A673 (cell line): ENCODE data around the gene ARHGAP12. TPM values are rescaled to one million over a fixed set of nuclear protein-coding genes. Genes with fewer than 3 reads are reported as not detected.

ENCODE experiments used
- BruUV-seq: library from RNA; stranded (reverse); fragments of 400-500 nt; replicated peaks from 2 replicates; lab custom pipeline; 2021; lab: Mats Ljungman, UMichigan
- CTCF ChIA-PET: fragments of 300-600 bp; sonication (Branson Sonifier 250); formaldehyde crosslinking; loops from one replicate; lab custom pipeline; 2022; ENCODE audit warnings: antibody characterized with exemption; lab: Charles Lee
- POLR2A ChIA-PET: fragments of 300-600 bp; sonication (Branson Sonifier 250); formaldehyde crosslinking; loops from one replicate; lab custom pipeline; 2022; ENCODE audit warnings: antibody characterized with exemption; ENCODE audit not compliant: low non-redundant PET; lab: Charles Lee
- DNase-seq: peaks from one replicate; pipeline ENCODE4 v3.0.0-alpha.2; 2015; ENCODE audit warnings: low spot score
- H3K27ac ChIP-seq: fragments of 200-600 bp; sonication (generic); 2 replicates; pipeline ENCODE4 v1.5.1; 2016; ENCODE audit warnings: mixed run types, low read depth, mild to moderate bottlenecking, mixed read lengths, antibody characterized with exemption, low read length; ENCODE audit not compliant: poor library complexity, severe bottlenecking
- H3K27me3 ChIP-seq: fragments of 200-600 bp; sonication (generic); replicated peaks from 2 replicates; pipeline ENCODE4 v1.6.1; 2017; ENCODE audit warnings: mixed run types, low read depth, mild to moderate bottlenecking, mixed read lengths, antibody characterized with exemption, low read length; ENCODE audit not compliant: insufficient read depth, poor library complexity
- H3K36me3 ChIP-seq: fragments of 200-600 bp; sonication (generic); 2 replicates; pipeline ENCODE4 v1.6.1; 2016; ENCODE audit warnings: mixed run types, mild to moderate bottlenecking, mixed read lengths, antibody characterized with exemption, low read length; ENCODE audit not compliant: insufficient read depth, poor library complexity, severe bottlenecking
- H3K4me1 ChIP-seq: fragments of 200-600 bp; sonication (generic); 2 replicates; pipeline ENCODE4 v1.6.1; 2017; ENCODE audit warnings: mixed run types, mild to moderate bottlenecking, mixed read lengths, antibody characterized with exemption, low read length; ENCODE audit not compliant: insufficient read depth, poor library complexity, severe bottlenecking
- H3K4me3 ChIP-seq: fragments of 200-600 bp; sonication (generic); 2 replicates; pipeline ENCODE4 v1.5.1; 2016; ENCODE audit warnings: low read depth, mixed run types, mild to moderate bottlenecking, mixed read lengths, low read length; ENCODE audit not compliant: poor library complexity, severe bottlenecking
- H3K9me3 ChIP-seq: fragments of 200-600 bp; sonication (generic); 2 replicates; pipeline ENCODE4 v1.6.1; 2016; ENCODE audit warnings: mixed run types, low read depth, mild to moderate bottlenecking, mixed read lengths, antibody characterized with exemption, low read length; ENCODE audit not compliant: poor library complexity, severe bottlenecking
- CTCF ChIP-seq: fragments of 300-800, 200-600 bp; sonication (generic); conservative IDR thresholded peaks from 2 replicates; pipeline ENCODE4 v1.5.1; 2017; ENCODE audit warnings: low read depth, mild to moderate bottlenecking, antibody characterized with exemption, low read length, moderate library complexity, mixed read lengths
- EZH2 ChIP-seq: fragments of 200-600 bp; sonication (generic); IDR thresholded peaks from 2 replicates; pipeline ENCODE4 v1.6.1; 2017; ENCODE audit warnings: borderline replicate concordance, low read depth, mild to moderate bottlenecking, mixed read lengths, antibody characterized with exemption, low read length; ENCODE audit not compliant: poor library complexity, severe bottlenecking
- intact Hi-C: fragments of 100-400 bp; cut with micrococcal nuclease; formaldehyde crosslinking; loops from one replicate; pipeline ENCODE4 v1.10.0; 2022; ENCODE audit not compliant: unreplicated experiment
- total RNA-seq: library from RNA; stranded (reverse); gene quantifications from 2 replicates; pipeline ENCODE4 v1.2.3, GENCODE V29; 2021

ARHGAP12 gene
- total RNA-seq, 1 experiment from 2014 or later: 30.0 TPM

GRCh38 chr10:31867646-31868045 lies 61.0 kb downstream of the ARHGAP12 start:
- POLR2A ChIA-PET: no interaction called here
- TF ChIP-seq CTCF (no peak), EZH2 (no peak)
- no peak for DNase-seq

GRCh38 chr10:31866118-31866670 lies 62.4 kb downstream of the ARHGAP12 start:
- DNase-seq: no peak
- peaks cover 33% of the 10 kb centered on the region for H3K4me1 ChIP-seq
- H3K27me3 ChIP-seq: no peaks in the 10 kb centered on the region
- H3K9me3 ChIP-seq: no peaks in the 10 kb centered on the region
- no peaks in the 10 kb centered on the region for H3K36me3 ChIP-seq
- H3K4me3 ChIP-seq: no peak overlapping the region
- ChIA-PET CTCF (no interaction called here), POLR2A (no interaction called here)
- peak overlapping the region; percentile 38 for H3K27ac ChIP-seq
- no peak for TF ChIP-seq CTCF
- TF ChIP-seq EZH2: no peak
- BruUV-seq: no TSS peak
- intact Hi-C loops: loop anchor here (10.0 kb wide), 1 partner anchor 339 kb away; no protein-coding TSS in a partner anchor

More at GRCh38 chr10:31867646-31868045, 61.0 kb downstream of the ARHGAP12 start:
- Histone ChIP-seq H3K36me3 (no peaks in the 10 kb centered on the region), H3K9me3 (no peaks in the 10 kb centered on the region), H3K27me3 (no peaks in the 10 kb centered on the region), H3K27ac (no peak overlapping the region), H3K4me1 (peaks cover 38% of the 10 kb centered on the region), H3K4me3 (no peak overlapping the region)
- BruUV-seq: no TSS peak
- CTCF ChIA-PET: no interaction called here
- intact Hi-C loops: loop anchor here (10.0 kb wide), 1 partner anchor 337 kb away; no protein-coding TSS in a partner anchor

- peak overlapping the region; percentile 7 for H3K4me3 ChIP-seq
- no peaks in the 10 kb centered on the region for H3K36me3 ChIP-seq
- peak; percentile 26 for DNase-seq
- TF ChIP-seq CTCF (no peak), EZH2 (no peak)
- H3K9me3 ChIP-seq: no peaks in the 10 kb centered on the region
- ChIA-PET CTCF (no interaction called here), POLR2A (no interaction called here)
- H3K27me3 ChIP-seq: no peaks in the 10 kb centered on the region
- peak overlapping the region; percentile 20 for H3K27ac ChIP-seq
- H3K4me1 ChIP-seq: peaks cover 33% of the 10 kb centered on the region
- intact Hi-C loops: loop anchor here (5.0 to 10.0 kb wide), 2 partner anchors 142 to 340 kb away; no protein-coding TSS in a partner anchor
- BruUV-seq: no TSS peak
Observed at GRCh38 chr10:31864834-31865518, 63.7 kb downstream of the ARHGAP12 start.
